Tibial nerve (tissue), 4 donors: ENCODE results near the gene MBOAT7. TPM values are rescaled to one million over a fixed set of nuclear protein-coding genes. Genes with fewer than 3 reads are reported as not detected.
"Not testable (repeated sequence)": the region's sequence is repeated elsewhere in the genome, so short reads cannot be mapped to it uniquely, and the experiment has no call there.

Experiments
- DNase-seq, 2 donors: peaks; one replicate each; pipeline ENCODE4 v3.0.0-alpha.2; 2019; ENCODE audit warnings: low spot score in 2 of 2
- H3K27ac ChIP-seq, 4 donors: fragments of 200-600 bp; sonication (generic) in 3 of 4; one replicate each; pipeline ENCODE4 v1.5.1; 2017 to 2019; ENCODE audit warnings: mild to moderate bottlenecking in 1 of 4
- H3K27me3 ChIP-seq, 2 donors: fragments of 200-600 bp; sonication (generic) in 1 of 2; one replicate each; pipeline versions ENCODE4 v1.5.1 to v1.6.0; 2017 to 2019
- H3K36me3 ChIP-seq, 3 donors: fragments of 200-600 bp; sonication (generic); one replicate each; pipeline ENCODE4 v1.5.1; 2018 to 2019
- H3K4me1 ChIP-seq, 4 donors: fragments of 200-600 bp; sonication (generic) in 3 of 4; one replicate each; pipeline ENCODE4 v1.5.1; 2017 to 2019
- H3K4me3 ChIP-seq, 4 donors: fragments of 200-600 bp; sonication (generic) in 3 of 4; one replicate each; pipeline ENCODE4 v1.5.1; 2017 to 2019; ENCODE audit warnings: mild to moderate bottlenecking in 1 of 4, moderate library complexity in 1 of 4
- H3K9me3 ChIP-seq, 4 donors: fragments of 200-600 bp; sonication (generic) in 3 of 4; one replicate each; pipeline ENCODE4 v1.5.1; 2017 to 2019
- EP300 ChIP-seq, 2 donors: sonication (generic); formaldehyde crosslinking; IDR thresholded peaks; one replicate each; pipeline ENCODE4 v1.6.1; 2017; ENCODE audit warnings: antibody characterized with exemption in 2 of 2, mild to moderate bottlenecking in 1 of 2
- POLR2A ChIP-seq, 2 donors: fragments of 450-650 bp; IDR thresholded peaks; one replicate each; pipeline ENCODE4 v1.6.1; 2017; ENCODE audit warnings: antibody characterized with exemption in 2 of 2, mild to moderate bottlenecking in 2 of 2, moderate library complexity in 2 of 2
- WGBS, 2 donors: methylation state at CpG; one replicate each; pipeline ENCODE4 v1.1.5; 2018; 5-methylcytosine and 5-hydroxymethylcytosine counted together
- total RNA-seq, 4 donors: library from RNA; depleted of rRNA; stranded (reverse); fragments of >200 nt; gene quantifications; one replicate each; pipeline ENCODE4 v1.1.0, GENCODE V29; 2016
- TF ChIP-seq, protein P1 (sequence below), 5 experiments: fragments of 200-600 bp in 3 of 5; fragments of 450-650 bp in 2 of 5; sonication (generic) in 3 of 5; IDR thresholded peaks; one replicate each; pipeline ENCODE4 v1.5.1; 2016 to 2019; ENCODE audit warnings: antibody characterized with exemption in 5 of 5, mild to moderate bottlenecking in 3 of 5, moderate library complexity in 2 of 5

Gene MBOAT7
- total RNA-seq, 4 donors from 2014 or later, result 45.0 to 94.5 (median 50.2) TPM

DNA sequence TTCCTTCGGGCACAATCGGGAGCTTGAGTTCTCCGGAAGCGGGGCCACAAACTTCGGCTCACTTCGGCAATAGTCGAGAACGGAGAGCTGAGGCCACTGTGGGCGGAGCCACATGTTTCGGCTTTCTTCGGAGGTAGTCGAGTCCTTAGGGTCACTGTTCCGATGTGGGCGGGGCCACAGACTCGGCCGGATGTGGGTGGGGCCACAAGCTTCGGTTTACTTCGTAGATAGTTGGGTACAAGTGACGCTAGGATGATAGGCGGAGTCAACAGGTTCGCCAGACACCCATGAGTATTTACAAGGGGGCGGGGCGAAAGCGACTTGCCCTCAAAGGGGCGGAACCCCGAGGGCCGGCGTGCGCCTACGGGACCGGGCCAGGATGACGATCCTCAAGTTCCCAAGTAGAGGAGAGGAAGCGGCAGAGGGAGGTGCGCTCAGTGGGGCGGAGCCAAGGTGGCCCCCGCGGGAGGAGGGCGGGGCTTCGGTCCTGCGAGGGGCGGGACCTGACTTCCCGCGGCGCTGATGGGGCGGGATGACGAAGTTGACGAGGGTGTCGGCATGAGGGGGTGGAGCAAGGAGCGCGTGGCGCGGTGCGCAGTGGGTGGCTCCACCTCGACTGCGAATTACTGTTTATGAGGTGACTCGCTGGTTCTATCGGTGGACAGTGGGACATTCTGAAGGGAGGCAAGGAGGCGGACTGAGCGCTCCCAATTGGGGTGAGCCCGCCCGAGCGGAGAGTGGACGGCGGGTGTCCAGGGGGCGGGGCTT, 539 bp upstream of the MBOAT7 start:
- Histone ChIP-seq H3K27ac (peak overlapping the region; percentile 94 to 99 (median 97)), H3K27me3 (no peaks in the 10 kb centered on the region), H3K4me1 (peaks cover 4 to 27% (median 20%) of the 10 kb centered on the region in 4 donors), H3K36me3 (peaks cover 0 to 28% (median 7%) of the 10 kb centered on the region in 3 donors), H3K4me3 (peak overlapping the region; percentile 68 to 90 (median 86)), H3K9me3 (no peaks in the 10 kb centered on the region)
- WGBS, 2 donors, result 0% methylated on average over 27 to 56 of the region's 65 CpGs
- peak; percentile 100 for DNase-seq
- TF ChIP-seq POLR2A (IDR thresholded peaks at IDR 0.05), result peak; percentile 54 to 73
- TF ChIP-seq EP300 (IDR thresholded peaks at IDR 0.05), result peak; percentile 92 to 98
- TF ChIP-seq, protein P1, sequence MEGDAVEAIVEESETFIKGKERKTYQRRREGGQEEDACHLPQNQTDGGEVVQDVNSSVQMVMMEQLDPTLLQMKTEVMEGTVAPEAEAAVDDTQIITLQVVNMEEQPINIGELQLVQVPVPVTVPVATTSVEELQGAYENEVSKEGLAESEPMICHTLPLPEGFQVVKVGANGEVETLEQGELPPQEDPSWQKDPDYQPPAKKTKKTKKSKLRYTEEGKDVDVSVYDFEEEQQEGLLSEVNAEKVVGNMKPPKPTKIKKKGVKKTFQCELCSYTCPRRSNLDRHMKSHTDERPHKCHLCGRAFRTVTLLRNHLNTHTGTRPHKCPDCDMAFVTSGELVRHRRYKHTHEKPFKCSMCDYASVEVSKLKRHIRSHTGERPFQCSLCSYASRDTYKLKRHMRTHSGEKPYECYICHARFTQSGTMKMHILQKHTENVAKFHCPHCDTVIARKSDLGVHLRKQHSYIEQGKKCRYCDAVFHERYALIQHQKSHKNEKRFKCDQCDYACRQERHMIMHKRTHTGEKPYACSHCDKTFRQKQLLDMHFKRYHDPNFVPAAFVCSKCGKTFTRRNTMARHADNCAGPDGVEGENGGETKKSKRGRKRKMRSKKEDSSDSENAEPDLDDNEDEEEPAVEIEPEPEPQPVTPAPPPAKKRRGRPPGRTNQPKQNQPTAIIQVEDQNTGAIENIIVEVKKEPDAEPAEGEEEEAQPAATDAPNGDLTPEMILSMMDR (IDR thresholded peaks at IDR 0.05), result peak in 1 of 5 experiments; percentile 11

DNA sequence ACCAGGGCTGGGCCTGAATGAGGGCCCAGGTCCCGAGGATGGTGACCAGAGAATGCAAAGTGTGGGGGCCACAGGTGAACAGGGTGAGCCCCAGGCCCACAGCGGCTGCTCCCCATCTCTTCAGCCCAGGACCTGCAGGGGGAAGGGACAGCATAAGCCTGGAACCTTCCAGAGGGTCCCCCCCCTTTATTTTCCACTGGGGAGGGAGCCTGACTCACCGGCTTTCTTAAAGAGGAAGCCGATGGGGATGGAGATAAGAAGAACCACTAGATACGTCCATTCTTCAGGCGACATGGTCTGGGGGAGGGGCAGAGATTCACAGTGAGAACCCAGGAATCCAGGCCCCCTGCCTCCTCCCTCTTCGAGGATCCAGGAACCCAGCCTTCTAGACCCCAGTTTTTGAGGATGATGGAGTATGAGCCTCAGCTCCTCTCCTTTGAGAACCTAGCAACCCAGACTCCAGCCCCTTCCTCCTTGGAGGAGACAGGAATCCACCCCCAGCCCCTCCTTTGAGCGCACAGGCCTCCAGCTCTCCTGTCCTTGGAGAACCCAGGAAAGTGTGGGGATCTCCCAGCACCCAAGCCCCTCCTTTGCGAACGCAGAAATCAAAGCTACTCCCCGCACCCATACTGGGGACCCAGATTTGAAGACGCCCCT, 1.0 kb downstream of the MBOAT7 start:
- 19 to 21% methylated on average over 8 to 12 of the region's 12 CpGs for WGBS, 2 donors
- DNase-seq, result no peak
- peak overlapping the region; percentile 94 to 99 (median 97) for H3K27ac ChIP-seq

DNA sequence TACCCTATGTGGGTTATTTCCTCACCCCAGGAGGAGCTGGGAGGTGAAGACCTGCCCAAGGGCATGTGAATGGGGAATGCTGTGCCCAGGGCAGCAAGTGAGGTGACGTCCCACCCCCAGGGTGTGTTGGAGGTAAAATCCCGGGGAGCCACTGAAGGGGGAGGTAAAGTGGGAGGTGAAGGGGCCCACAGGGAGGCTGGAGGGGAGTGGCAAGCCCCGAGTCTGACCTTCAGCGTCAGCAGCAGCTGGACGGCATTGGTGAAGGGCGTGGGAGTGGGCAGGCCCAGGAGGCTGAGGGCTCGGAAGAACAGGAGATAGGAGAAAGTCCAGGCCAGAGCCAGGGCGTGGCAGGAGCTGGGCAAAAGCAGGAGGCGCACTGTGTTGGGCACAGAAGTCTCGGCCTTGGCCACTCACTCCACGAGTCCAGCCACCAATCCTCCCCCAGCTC, 2.4 kb downstream of the MBOAT7 start:
- no peak for TF ChIP-seq EP300 (IDR thresholded peaks at IDR 0.05)
- Histone ChIP-seq H3K4me1 (peaks cover 2 to 19% (median 16%) of the 10 kb centered on the region in 4 donors), H3K27me3 (no peaks in the 10 kb centered on the region), H3K4me3 (no peak overlapping the region), H3K27ac (peak overlapping the region in 1 of 4 donors; percentile 99), H3K36me3 (peaks cover 0 to 20% (median 0%) of the 10 kb centered on the region in 3 donors), H3K9me3 (no peaks in the 10 kb centered on the region)
- DNase-seq, result no peak
- 70 to 75% methylated on average over 11 of the region's 11 CpGs for WGBS, 2 donors

More for the DNA sequence above, 1.0 kb downstream of the MBOAT7 start:
- no peaks in the 10 kb centered on the region for H3K9me3 ChIP-seq
- peaks cover 0 to 17% (median 5%) of the 10 kb centered on the region in 3 donors for H3K36me3 ChIP-seq
- H3K4me3 ChIP-seq, result peak overlapping the region; percentile 68 to 90 (median 86)
- peaks cover 4 to 27% (median 20%) of the 10 kb centered on the region in 4 donors for H3K4me1 ChIP-seq
- TF ChIP-seq EP300 (IDR thresholded peaks at IDR 0.05), result peak in 1 of 2 donors; percentile 18
- TF ChIP-seq POLR2A (IDR thresholded peaks at IDR 0.05), result no peak
- TF ChIP-seq, protein P1 (IDR thresholded peaks at IDR 0.05), result no peak
- no peaks in the 10 kb centered on the region for H3K27me3 ChIP-seq

DNA sequence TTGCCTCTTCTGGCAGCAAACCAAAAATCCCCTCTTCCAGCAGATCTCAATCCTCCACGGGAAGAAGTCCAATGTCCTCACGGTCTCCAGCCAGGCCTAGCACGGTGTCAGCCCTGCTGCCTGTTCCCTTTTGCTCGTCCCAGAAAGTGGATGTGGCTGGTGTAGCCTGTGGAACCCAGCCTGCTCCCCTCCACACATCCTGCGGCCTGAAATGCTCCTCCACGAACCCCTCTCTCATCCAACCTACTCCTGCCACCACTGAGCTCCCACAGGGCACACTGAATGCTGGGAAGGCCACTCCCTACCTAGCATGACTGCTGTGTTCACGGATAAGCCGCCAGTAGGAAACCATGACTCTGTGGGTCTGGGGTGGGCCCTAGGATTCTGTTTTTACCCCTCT, 3.0 kb downstream of the MBOAT7 start:
- H3K27me3 ChIP-seq, result no peaks in the 10 kb centered on the region
- TF ChIP-seq, protein P1 (IDR thresholded peaks at IDR 0.05), result no peak
- no peak for TF ChIP-seq EP300 (IDR thresholded peaks at IDR 0.05)
- no peak for TF ChIP-seq POLR2A (IDR thresholded peaks at IDR 0.05)
- H3K27ac ChIP-seq, result peak overlapping the region in 1 of 4 donors; percentile 99
- H3K4me1 ChIP-seq, result peaks cover 0 to 13% (median 10%) of the 10 kb centered on the region in 4 donors
- DNase-seq, result no peak
- 90 to 93% methylated on average over 8 of the region's 8 CpGs for WGBS, 2 donors
- no peak overlapping the region for H3K4me3 ChIP-seq
- peaks cover 0 to 20% (median 0%) of the 10 kb centered on the region in 3 donors for H3K36me3 ChIP-seq
- H3K9me3 ChIP-seq, result no peaks in the 10 kb centered on the region

DNA sequence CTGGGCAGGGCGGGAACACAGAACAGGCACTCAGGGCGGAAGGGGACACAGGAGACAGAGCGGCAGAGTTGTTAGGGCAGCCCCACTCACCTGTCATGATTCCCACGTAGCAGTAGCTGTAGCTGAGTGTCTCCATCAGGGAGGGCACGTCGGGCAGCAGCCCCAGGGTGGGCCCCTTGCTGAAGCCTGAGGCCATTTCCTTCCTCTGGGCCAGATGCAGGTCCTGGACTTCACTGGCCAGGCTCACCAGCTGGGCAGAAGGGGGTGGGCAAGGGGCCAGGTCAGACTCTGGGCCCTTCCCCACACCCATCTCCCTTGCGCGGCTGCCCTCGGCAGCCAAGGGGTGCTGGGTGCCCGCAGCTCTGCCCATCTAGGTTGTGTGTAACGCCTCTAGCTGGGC, 5.9 kb downstream of the MBOAT7 start:
- Histone ChIP-seq H3K36me3 (peaks cover 0 to 48% (median 0%) of the 10 kb centered on the region in 3 donors), H3K9me3 (no peaks in the 10 kb centered on the region), H3K27me3 (no peaks in the 10 kb centered on the region), H3K4me3 (no peak overlapping the region), H3K27ac (no peak overlapping the region), H3K4me1 (peaks cover 0 to 5% (median 5%) of the 10 kb centered on the region in 4 donors)
- DNase-seq, result no peak
- TF ChIP-seq POLR2A (IDR thresholded peaks at IDR 0.05) (no peak), EP300 (IDR thresholded peaks at IDR 0.05) (no peak)
- TF ChIP-seq, protein P1 (IDR thresholded peaks at IDR 0.05), result no peak
- 92 to 95% methylated on average over 9 to 11 of the region's 11 CpGs for WGBS, 2 donors

DNA sequence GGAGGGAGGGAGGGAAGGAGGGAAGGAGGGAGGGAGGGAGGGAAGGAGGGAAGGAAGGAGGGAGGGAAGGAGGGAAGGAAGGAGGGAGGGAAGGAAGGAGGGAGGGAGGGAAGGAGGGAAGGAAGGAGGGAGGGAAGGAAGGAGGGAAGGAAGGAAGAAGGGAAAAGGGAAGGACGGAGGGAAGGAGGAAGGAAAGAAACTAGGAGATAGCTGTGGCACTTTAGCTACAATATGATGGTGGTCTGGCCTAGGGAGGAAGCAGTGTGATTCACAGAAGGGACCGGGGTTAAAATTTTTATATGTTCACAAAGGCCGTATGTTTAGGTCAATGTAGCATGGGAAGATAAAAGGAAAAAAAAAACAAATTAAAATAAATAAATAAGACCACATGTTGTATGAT, 7.5 kb downstream of the MBOAT7 start:
- H3K27ac ChIP-seq, H3K4me3 ChIP-seq, H3K4me1 ChIP-seq, H3K27me3 ChIP-seq, DNase-seq, H3K9me3 ChIP-seq: not testable (repeated sequence)
- 90 to 94% methylated on average over 3 of the region's 3 CpGs for WGBS, 2 donors
- H3K36me3 ChIP-seq, result peaks cover 0 to 56% (median 0%) of the 10 kb centered on the region in 3 donors
